Panc1 (cell line): ENCODE measurements around the gene FGD2. TPM values are rescaled to one million over a fixed set of nuclear protein-coding genes. Genes with fewer than 3 reads are reported as not detected.

Experiments used
- ATAC-seq: fragments of 200-7000 bp; cut with Tn5 transposase; 2 replicates; pipeline ENCODE4 v1.9.1; 2020; ENCODE audit warnings: mild to moderate bottlenecking, moderate library complexity
- BruUV-seq: library from RNA; stranded (reverse); fragments of 400-500 nt; replicated peaks from 2 replicates; lab custom pipeline; 2021; lab: Mats Ljungman, UMichigan
- CTCF ChIA-PET: fragments of 300-600 bp; sonication (Branson Sonifier 250); formaldehyde crosslinking; loops from one replicate; lab custom pipeline; 2022; ENCODE audit warnings: antibody characterized with exemption; lab: Charles Lee
- POLR2A ChIA-PET: fragments of 300-600 bp; sonication (Branson Sonifier 250); formaldehyde crosslinking; loops from one replicate; lab custom pipeline; 2022; ENCODE audit warnings: antibody characterized with exemption; lab: Charles Lee
- DNase-seq: peaks from one replicate; pipeline ENCODE4 v3.0.0-alpha.2; 2010; ENCODE audit warnings: low read depth, low spot score
- H3K27ac ChIP-seq: 2 replicates; pipeline ENCODE4 v1.5.1; 2011; ENCODE audit warnings: mild to moderate bottlenecking, low read length, inconsistent platforms
- H3K27me3 ChIP-seq: fragments of 200-500 bp; sonication (Bioruptor generic); 2 replicates; pipeline ENCODE4 v1.6.0; 2014; ENCODE audit warnings: low read length, inconsistent platforms; ENCODE audit not compliant: control insufficient read depth, insufficient read depth
- H3K36me3 ChIP-seq: fragments of 200-500 bp; sonication (Bioruptor generic); 2 replicates; pipeline ENCODE4 v1.5.1; 2014; ENCODE audit warnings: inconsistent platforms, mild to moderate bottlenecking, low read length, moderate library complexity; ENCODE audit not compliant: control insufficient read depth, insufficient read depth
- H3K4me1 ChIP-seq: 2 replicates; pipeline ENCODE4 v1.5.1; 2011; ENCODE audit warnings: inconsistent platforms, mild to moderate bottlenecking, low read length, moderate library complexity; ENCODE audit not compliant: control insufficient read depth, insufficient read depth
- H3K4me3 ChIP-seq, 2 experiments: 2 replicates each; pipeline ENCODE4 v1.5.1; 2011 to 2012; ENCODE audit warnings: low read depth in 2 of 2, low read length in 2 of 2, mild to moderate bottlenecking in 2 of 2, inconsistent platforms in 1 of 2, moderate library complexity in 1 of 2
- H3K9me3 ChIP-seq: fragments of 200-500 bp; sonication (Bioruptor generic); 2 replicates; pipeline ENCODE4 v1.5.1; 2014; ENCODE audit warnings: low read depth, mild to moderate bottlenecking, inconsistent platforms, low read length, moderate library complexity; ENCODE audit not compliant: control insufficient read depth, insufficient read depth
- CTCF ChIP-seq: fragments of 450-650 bp; IDR thresholded peaks from 2 replicates; pipeline ENCODE4 v1.5.1; 2017; ENCODE audit warnings: mild to moderate bottlenecking
- POLR2AphosphoS5 ChIP-seq: IDR thresholded peaks from 2 replicates; pipeline ENCODE4 v1.6.1; 2012; ENCODE audit warnings: mild to moderate bottlenecking, low read depth, low read length, moderate library complexity
- REST ChIP-seq, 2 experiments: IDR thresholded peaks; 2 replicates each; pipeline ENCODE4 v1.6.1; 2011 to 2012; ENCODE audit warnings: low read depth in 2 of 2, control low read depth in 1 of 2, low read length in 1 of 2, mild to moderate bottlenecking in 1 of 2, moderate library complexity in 1 of 2; ENCODE audit not compliant: insufficient read depth in 1 of 2
- SIN3A ChIP-seq: IDR thresholded peaks from 2 replicates; pipeline ENCODE4 v1.6.1; 2012; ENCODE audit warnings: low read depth, mild to moderate bottlenecking, low read length, moderate library complexity, borderline replicate concordance; ENCODE audit not compliant: insufficient read depth
- TCF7L2 ChIP-seq: IDR thresholded peaks from 2 replicates; pipeline ENCODE4 v1.6.1; 2011; ENCODE audit warnings: mild to moderate bottlenecking, low read depth, low read length, inconsistent platforms
- in situ Hi-C: cut with HindIII; loops from 2 replicates; pipeline ENCODE4 v1.10.0; 2016; ENCODE audit warnings: low sequenced_read_pairs, low pct_unique_long_range_greater_than_20kb
- intact Hi-C: fragments of 100-400 bp; cut with micrococcal nuclease; formaldehyde crosslinking; loops from one replicate; pipeline ENCODE4 v1.10.0; 2022; ENCODE audit not compliant: unreplicated experiment
- total RNA-seq: library from RNA; stranded (reverse); gene quantifications from one replicate; pipeline ENCODE4 v1.2.1, GENCODE V29; 2021; ENCODE audit not compliant: unreplicated experiment

FGD2 gene
- total RNA-seq, 1 experiment from 2014 or later = 0.10 TPM

GRCh38 chr6:37068356-37069270, 63.2 kb downstream of the FGD2 start:
- DNase-seq = no peak
- in situ Hi-C loops = no loop called here
- Histone ChIP-seq H3K36me3 (no peaks in the 10 kb centered on the region), H3K27ac (no peak overlapping the region), H3K4me1 (no peaks in the 10 kb centered on the region), H3K27me3 (no peaks in the 10 kb centered on the region), H3K4me3 (no peak overlapping the region), H3K9me3 (0 out of 2 replicates have a peak, but pooled peaks cover 7% of the 10 kb centered on the region)
- POLR2A ChIA-PET = no interaction called here
- BruUV-seq = no TSS peak
- CTCF ChIA-PET = interaction anchor here (0.7 kb wide), 1 partner anchor 155 kb away, joined by 5 read pairs; no protein-coding TSS in a partner anchor
- TF ChIP-seq POLR2AphosphoS5 (no peak), SIN3A (no peak), TCF7L2 (no peak), REST (IDR thresholded peaks at IDR 0.05; ENCODE audit: insufficient read depth in 1 of 2, low read depth in 2 of 2, low read length in 1 of 2) (no peak), CTCF (no peak)
- peak; percentile 34; the same call in 1 of the 2 replicates for ATAC-seq
- intact Hi-C loops = no loop called here

- POLR2A ChIA-PET = no interaction called here
- DNase-seq (no peak), ATAC-seq (no peak)
- Histone ChIP-seq H3K27me3 (no peaks in the 10 kb centered on the region), H3K9me3 (0 out of 2 replicates have a peak, but pooled peaks cover 7% of the 10 kb centered on the region), H3K36me3 (no peaks in the 10 kb centered on the region), H3K4me3 (no peak overlapping the region), H3K4me1 (no peaks in the 10 kb centered on the region), H3K27ac (no peak overlapping the region)
- intact Hi-C loops = no loop called here
- TF ChIP-seq POLR2AphosphoS5 (no peak), TCF7L2 (no peak), REST (IDR thresholded peaks at IDR 0.05; ENCODE audit: insufficient read depth in 1 of 2, low read depth in 2 of 2, low read length in 1 of 2) (no peak), SIN3A (no peak), CTCF (no peak)
- in situ Hi-C loops = no loop called here
- CTCF ChIA-PET = no interaction called here
- BruUV-seq = no TSS peak
These were observed 64.2 kb downstream of the FGD2 start for GRCh38 chr6:37069639-37070038.
